Rectal smooth muscle tissue (tissue), 1 donor: ENCODE measurements around the gene FBXO3.
"Not testable (repeated sequence)": the region's sequence is repeated elsewhere in the genome, so short reads cannot be mapped to it uniquely, and the experiment has no call there.

Source experiments
- H3K27ac ChIP-seq: one replicate; pipeline ENCODE4 v1.7.0; 2013; ENCODE audit warnings: low read depth, low read length, inconsistent platforms
- H3K27me3 ChIP-seq: one replicate; pipeline ENCODE4 v1.7.0; 2013; ENCODE audit warnings: low read length; ENCODE audit not compliant: control insufficient read depth, insufficient read depth
- H3K36me3 ChIP-seq: one replicate; pipeline ENCODE4 v1.7.0; 2013; ENCODE audit warnings: low read length; ENCODE audit not compliant: control insufficient read depth, insufficient read depth
- H3K4me1 ChIP-seq: one replicate; pipeline ENCODE4 v1.7.0; 2013; ENCODE audit warnings: low read length; ENCODE audit not compliant: control insufficient read depth, insufficient read depth
- H3K4me3 ChIP-seq: one replicate; pipeline ENCODE4 v1.7.0; 2013; ENCODE audit warnings: low read length
- H3K9ac ChIP-seq: one replicate; pipeline ENCODE4 v1.7.0; 2013; ENCODE audit warnings: low read length

Gene FBXO3

GRCh38 chr11:33734441-33735270, 39.7 kb downstream of the FBXO3 start:
- H3K27me3 ChIP-seq: no peaks in the 10 kb centered on the region
- H3K4me3 ChIP-seq: peak overlapping the region; percentile 89
- peak overlapping the region; percentile 66 for H3K9ac ChIP-seq
- H3K36me3 ChIP-seq: no peaks in the 10 kb centered on the region
- H3K27ac ChIP-seq: peak overlapping the region; percentile 86
- H3K4me1 ChIP-seq: peaks cover 5% of the 10 kb centered on the region

- H3K27ac ChIP-seq: peak overlapping the region; percentile 48
- no peaks in the 10 kb centered on the region for H3K36me3 ChIP-seq
- H3K4me3 ChIP-seq: peak overlapping the region; percentile 89
- H3K4me1 ChIP-seq: peaks cover 5% of the 10 kb centered on the region
- no peaks in the 10 kb centered on the region for H3K27me3 ChIP-seq
- no peak overlapping the region for H3K9ac ChIP-seq
Observed at GRCh38 chr11:33733980-33734379, 40.3 kb downstream of the FBXO3 start.

GRCh38 chr11:33731723-33732531, 42.4 kb downstream of the FBXO3 start:
- no peak overlapping the region for H3K4me3 ChIP-seq

GRCh38 chr11:33730716-33731115, 43.6 kb downstream of the FBXO3 start:
- no peaks in the 10 kb centered on the region for H3K36me3 ChIP-seq
- no peak overlapping the region for H3K27ac ChIP-seq
- H3K4me1 ChIP-seq: peaks cover 3% of the 10 kb centered on the region
- no peaks in the 10 kb centered on the region for H3K27me3 ChIP-seq
- H3K9ac ChIP-seq: no peak overlapping the region
- H3K4me3 ChIP-seq: no peak overlapping the region

More at GRCh38 chr11:33731723-33732531, 42.4 kb downstream of the FBXO3 start:
- H3K9ac ChIP-seq: no peak overlapping the region
- H3K4me1 ChIP-seq: peaks cover 4% of the 10 kb centered on the region
- no peaks in the 10 kb centered on the region for H3K27me3 ChIP-seq
- H3K36me3 ChIP-seq: no peaks in the 10 kb centered on the region
- H3K27ac ChIP-seq: no peak overlapping the region

GRCh38 chr11:33729072-33729664, 45.2 kb downstream of the FBXO3 start:
- not testable (repeated sequence) for H3K27me3 ChIP-seq, H3K27ac ChIP-seq, H3K36me3 ChIP-seq, H3K9ac ChIP-seq, H3K4me1 ChIP-seq, H3K4me3 ChIP-seq

GRCh38 chr11:33727539-33727938, 46.8 kb downstream of the FBXO3 start:
- H3K9ac ChIP-seq, H3K27me3 ChIP-seq, H3K4me3 ChIP-seq, H3K4me1 ChIP-seq, H3K27ac ChIP-seq, H3K36me3 ChIP-seq: not testable (repeated sequence)

- Histone ChIP-seq H3K36me3 (no peaks in the 10 kb centered on the region), H3K9ac (no peak overlapping the region), H3K27me3 (no peaks in the 10 kb centered on the region), H3K4me3 (no peak overlapping the region), H3K4me1 (peaks cover 8% of the 10 kb centered on the region), H3K27ac (no peak overlapping the region)
Observed at GRCh38 chr11:33725496-33725895, 48.8 kb downstream of the FBXO3 start.

- peak overlapping the region; percentile 42 for H3K27ac ChIP-seq
- no peak overlapping the region for H3K4me3 ChIP-seq
- no peaks in the 10 kb centered on the region for H3K36me3 ChIP-seq
- peaks cover 8% of the 10 kb centered on the region for H3K4me1 ChIP-seq
- H3K9ac ChIP-seq: no peak overlapping the region
- H3K27me3 ChIP-seq: no peaks in the 10 kb centered on the region
Observed at GRCh38 chr11:33724644-33725035, 49.7 kb downstream of the FBXO3 start.

- Histone ChIP-seq H3K4me1 (peaks cover 8% of the 10 kb centered on the region), H3K36me3 (peaks cover 2% of the 10 kb centered on the region), H3K27ac (peak overlapping the region; percentile 42), H3K9ac (no peak overlapping the region), H3K27me3 (no peaks in the 10 kb centered on the region), H3K4me3 (no peak overlapping the region)
Observed at GRCh38 chr11:33723238-33723881, 51.0 kb downstream of the FBXO3 start.

- peaks cover 2% of the 10 kb centered on the region for H3K36me3 ChIP-seq
- H3K9ac ChIP-seq: no peak overlapping the region
- peaks cover 8% of the 10 kb centered on the region for H3K4me1 ChIP-seq
- peak overlapping the region; percentile 30 for H3K27ac ChIP-seq
- no peak overlapping the region for H3K4me3 ChIP-seq
- H3K27me3 ChIP-seq: no peaks in the 10 kb centered on the region
Observed at GRCh38 chr11:33722590-33723234, 51.6 kb downstream of the FBXO3 start.

- no peak overlapping the region for H3K27ac ChIP-seq
- H3K9ac ChIP-seq: no peak overlapping the region
- no peaks in the 10 kb centered on the region for H3K27me3 ChIP-seq
- H3K4me1 ChIP-seq: peaks cover 8% of the 10 kb centered on the region
- no peak overlapping the region for H3K4me3 ChIP-seq
- peaks cover 8% of the 10 kb centered on the region for H3K36me3 ChIP-seq
Observed at GRCh38 chr11:33721984-33722383, 52.3 kb downstream of the FBXO3 start.

- H3K9ac ChIP-seq: no peak overlapping the region
- no peak overlapping the region for H3K4me3 ChIP-seq
- H3K27me3 ChIP-seq: no peaks in the 10 kb centered on the region
- peaks cover 8% of the 10 kb centered on the region for H3K4me1 ChIP-seq
- H3K36me3 ChIP-seq: peaks cover 8% of the 10 kb centered on the region
- H3K27ac ChIP-seq: no peak overlapping the region
Observed at GRCh38 chr11:33721426-33721825, 52.9 kb downstream of the FBXO3 start.
